HepG2 (cell line): Measurements from ENCODE around the gene GDF7. TPM values are rescaled to one million over a fixed set of nuclear protein-coding genes. Genes with fewer than 3 reads are reported as not detected.

Experiments used
- ATF1 ChIP-seq: IDR thresholded peaks from 2 replicates; pipeline ENCODE4 v1.6.1; 2016; ENCODE audit warnings: mild to moderate bottlenecking, control low read depth
- HBP1 ChIP-seq: IDR thresholded peaks from 2 replicates; pipeline ENCODE4 v1.6.1; 2016; ENCODE audit warnings: low read depth, control low read depth
- IRX3 ChIP-seq: sonication (generic); formaldehyde crosslinking; IDR thresholded peaks from 2 replicates; pipeline ENCODE4 v1.8.1; 2023; ENCODE audit warnings: mild to moderate bottlenecking, low read depth, missing genetic modification reagents, borderline replicate concordance
- KLF12 ChIP-seq: sonication (generic); formaldehyde crosslinking; IDR thresholded peaks from 2 replicates; pipeline ENCODE4 v1.4.0; 2020; ENCODE audit warnings: missing genetic modification reagents, borderline replicate concordance
- KLF15 ChIP-seq: sonication (generic); formaldehyde crosslinking; IDR thresholded peaks from 2 replicates; pipeline ENCODE4 v1.8.1; 2023; ENCODE audit warnings: borderline replicate concordance, mild to moderate bottlenecking, inconsistent platforms, missing genetic modification reagents, mixed read lengths
- NFIB ChIP-seq: sonication (generic); formaldehyde crosslinking; IDR thresholded peaks from 2 replicates; pipeline ENCODE4 v1.9.0; 2021; ENCODE audit warnings: missing genetic modification reagents, mild to moderate bottlenecking, borderline replicate concordance
- PTBP1 ChIP-seq: fragments of 200-400 bp; formaldehyde crosslinking; IDR thresholded peaks from 2 replicates; pipeline ENCODE4 v1.6.1; 2018; ENCODE audit warnings: low read length, low read depth; ENCODE audit not compliant: poor library complexity, severe bottlenecking
- SNAPC5 ChIP-seq: sonication (generic); formaldehyde crosslinking; IDR thresholded peaks from 2 replicates; pipeline ENCODE4 v1.8.1; 2023; ENCODE audit warnings: mild to moderate bottlenecking, missing genetic modification reagents, borderline replicate concordance
- SP2 ChIP-seq: sonication (generic); formaldehyde crosslinking; IDR thresholded peaks from 2 replicates; pipeline ENCODE4 v1.5.1; 2020; ENCODE audit warnings: mild to moderate bottlenecking, missing genetic modification reagents
- SRY ChIP-seq: sonication (generic); formaldehyde crosslinking; IDR thresholded peaks from 2 replicates; pipeline ENCODE4 v1.8.0; 2022; ENCODE audit warnings: mild to moderate bottlenecking, missing genetic modification reagents
- SYNCRIP ChIP-seq: fragments of 200-400 bp; formaldehyde crosslinking; IDR thresholded peaks from 2 replicates; pipeline ENCODE4 v1.6.1; 2018; ENCODE audit warnings: mild to moderate bottlenecking, low read depth, low read length; ENCODE audit not compliant: insufficient read depth
- YY1 ChIP-seq: IDR thresholded peaks from 2 replicates; pipeline ENCODE4 v1.6.1; 2011; ENCODE audit warnings: low read length, low read depth, moderate library complexity, mild to moderate bottlenecking; ENCODE audit not compliant: insufficient read depth, insufficient replicate concordance
- ZFP62 ChIP-seq: sonication (generic); formaldehyde crosslinking; IDR thresholded peaks from 2 replicates; pipeline ENCODE4 v1.4.0; 2020; ENCODE audit warnings: missing genetic modification reagents
- ZNF143 ChIP-seq: sonication (generic); formaldehyde crosslinking; IDR thresholded peaks from 2 replicates; pipeline ENCODE4 v1.4.0; 2020; ENCODE audit warnings: missing genetic modification reagents
- ZNF230 ChIP-seq: sonication (generic); formaldehyde crosslinking; IDR thresholded peaks from 2 replicates; pipeline ENCODE4 v1.4.0; 2020; ENCODE audit warnings: mild to moderate bottlenecking, missing genetic modification reagents
- ZNF317 ChIP-seq: sonication (generic); formaldehyde crosslinking; IDR thresholded peaks from 2 replicates; pipeline ENCODE4 v1.5.0; 2020; ENCODE audit warnings: mild to moderate bottlenecking, missing genetic modification reagents
- ZNF333 ChIP-seq: sonication (generic); formaldehyde crosslinking; IDR thresholded peaks from 2 replicates; pipeline ENCODE4 v1.4.0; 2020; ENCODE audit warnings: mild to moderate bottlenecking, missing genetic modification reagents, borderline replicate concordance
- ZNF557 ChIP-seq: sonication (generic); formaldehyde crosslinking; IDR thresholded peaks from 2 replicates; pipeline ENCODE4 v1.4.0; 2020; ENCODE audit warnings: missing genetic modification reagents
- ZNF740 ChIP-seq: sonication (generic); formaldehyde crosslinking; IDR thresholded peaks from 2 replicates; pipeline ENCODE4 v1.4.0; 2020; ENCODE audit warnings: missing genetic modification reagents
- ZNF850 ChIP-seq: sonication (generic); formaldehyde crosslinking; conservative IDR thresholded peaks from 2 replicates; pipeline ENCODE4 v1.9.0; 2021; ENCODE audit warnings: mild to moderate bottlenecking, missing genetic modification reagents
- polyA plus RNA-seq, 8 experiments: library from polyadenylated mRNA; depleted of rRNA in 3 of 8; stranded (reverse) in 7 of 8; unstranded in 1 of 8; fragments of >200 nt; fragmentation: Illumina TruSeq in 4 of 8; extraction: Trizol in 4 of 8; gene quantifications; 2 replicates each; pipeline versions ENCODE4 v1.2.1 to v1.2.3, GENCODE V29; 2011 to 2016; ENCODE audit warnings: low read depth in 4 of 8, missing spikeins in 1 of 8, mixed read lengths in 1 of 8; ENCODE audit not compliant: insufficient read depth in 1 of 8
- total RNA-seq, 5 experiments: library from RNA; depleted of rRNA; stranded (reverse); fragments of >200 nt; fragmentation: Illumina TruSeq; extraction: Trizol; gene quantifications; 2 replicates each; pipeline ENCODE4 v1.2.3, GENCODE V29; 2016; ENCODE audit warnings: low read depth in 1 of 5
- TF ChIP-seq, protein P1 (sequence below): sonication (generic); formaldehyde crosslinking; IDR thresholded peaks from 2 replicates; pipeline ENCODE4 v1.5.1; 2020; ENCODE audit warnings: mild to moderate bottlenecking, moderate library complexity, missing genetic modification reagents
- TF ChIP-seq, protein P2 (sequence below): sonication (generic); formaldehyde crosslinking; IDR thresholded peaks from 2 replicates; pipeline ENCODE4 v1.5.1; 2020; ENCODE audit warnings: missing genetic modification reagents, mild to moderate bottlenecking, borderline replicate concordance

GDF7 gene
- total and polyA plus RNA-seq, 2 of the 13 experiments (the other 11 are each of a cell fraction or from before 2014, with no cell fraction given), result 1.6 to 15.0 TPM

- TF ChIP-seq, protein P1, sequence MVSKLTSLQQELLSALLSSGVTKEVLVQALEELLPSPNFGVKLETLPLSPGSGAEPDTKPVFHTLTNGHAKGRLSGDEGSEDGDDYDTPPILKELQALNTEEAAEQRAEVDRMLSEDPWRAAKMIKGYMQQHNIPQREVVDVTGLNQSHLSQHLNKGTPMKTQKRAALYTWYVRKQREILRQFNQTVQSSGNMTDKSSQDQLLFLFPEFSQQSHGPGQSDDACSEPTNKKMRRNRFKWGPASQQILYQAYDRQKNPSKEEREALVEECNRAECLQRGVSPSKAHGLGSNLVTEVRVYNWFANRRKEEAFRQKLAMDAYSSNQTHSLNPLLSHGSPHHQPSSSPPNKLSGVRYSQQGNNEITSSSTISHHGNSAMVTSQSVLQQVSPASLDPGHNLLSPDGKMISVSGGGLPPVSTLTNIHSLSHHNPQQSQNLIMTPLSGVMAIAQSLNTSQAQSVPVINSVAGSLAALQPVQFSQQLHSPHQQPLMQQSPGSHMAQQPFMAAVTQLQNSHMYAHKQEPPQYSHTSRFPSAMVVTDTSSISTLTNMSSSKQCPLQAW (CRISPR knock-in tag), result peak; percentile 87
- TF ChIP-seq ZNF850, result 0 out of 2 replicates have a peak, but pooled peaks have one; percentile 47
- TF ChIP-seq ZNF333 (CRISPR knock-in tag), result 0 out of 2 replicates have a peak, but pooled peaks have one; percentile 80
- TF ChIP-seq ZNF143 (CRISPR knock-in tag), result no peak
- peak; percentile 52; the same call in 1 of the 2 replicates for TF ChIP-seq SRY (CRISPR knock-in tag)
- no peak for TF ChIP-seq ZFP62 (CRISPR knock-in tag)
- TF ChIP-seq IRX3 (CRISPR knock-in tag), result peak; percentile 50; the same call in 1 of the 2 replicates
- TF ChIP-seq ZNF557 (CRISPR knock-in tag), result no peak
- TF ChIP-seq SYNCRIP, result no peak
- TF ChIP-seq ZNF317 (CRISPR knock-in tag), result peak; percentile 52; the same call in 1 of the 2 replicates
- peak; percentile 69 for TF ChIP-seq PTBP1
- TF ChIP-seq SNAPC5 (CRISPR knock-in tag), result no peak
- TF ChIP-seq, protein P2, sequence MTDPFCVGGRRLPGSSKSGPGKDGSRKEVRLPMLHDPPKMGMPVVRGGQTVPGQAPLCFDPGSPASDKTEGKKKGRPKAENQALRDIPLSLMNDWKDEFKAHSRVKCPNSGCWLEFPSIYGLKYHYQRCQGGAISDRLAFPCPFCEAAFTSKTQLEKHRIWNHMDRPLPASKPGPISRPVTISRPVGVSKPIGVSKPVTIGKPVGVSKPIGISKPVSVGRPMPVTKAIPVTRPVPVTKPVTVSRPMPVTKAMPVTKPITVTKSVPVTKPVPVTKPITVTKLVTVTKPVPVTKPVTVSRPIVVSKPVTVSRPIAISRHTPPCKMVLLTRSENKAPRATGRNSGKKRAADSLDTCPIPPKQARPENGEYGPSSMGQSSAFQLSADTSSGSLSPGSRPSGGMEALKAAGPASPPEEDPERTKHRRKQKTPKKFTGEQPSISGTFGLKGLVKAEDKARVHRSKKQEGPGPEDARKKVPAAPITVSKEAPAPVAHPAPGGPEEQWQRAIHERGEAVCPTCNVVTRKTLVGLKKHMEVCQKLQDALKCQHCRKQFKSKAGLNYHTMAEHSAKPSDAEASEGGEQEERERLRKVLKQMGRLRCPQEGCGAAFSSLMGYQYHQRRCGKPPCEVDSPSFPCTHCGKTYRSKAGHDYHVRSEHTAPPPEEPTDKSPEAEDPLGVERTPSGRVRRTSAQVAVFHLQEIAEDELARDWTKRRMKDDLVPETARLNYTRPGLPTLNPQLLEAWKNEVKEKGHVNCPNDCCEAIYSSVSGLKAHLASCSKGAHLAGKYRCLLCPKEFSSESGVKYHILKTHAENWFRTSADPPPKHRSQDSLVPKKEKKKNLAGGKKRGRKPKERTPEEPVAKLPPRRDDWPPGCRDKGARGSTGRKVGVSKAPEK (CRISPR knock-in tag), result no peak
- no peak for TF ChIP-seq KLF15 (CRISPR knock-in tag)
- TF ChIP-seq ZNF230 (CRISPR knock-in tag), result no peak
- peak; percentile 62 for TF ChIP-seq YY1
- TF ChIP-seq NFIB (CRISPR knock-in tag), result no peak
- 0 out of 2 replicates have a peak, but pooled peaks have one; percentile 18 for TF ChIP-seq SP2 (CRISPR knock-in tag)
- TF ChIP-seq ZNF740 (CRISPR knock-in tag), result no peak
- TF ChIP-seq ATF1 (CRISPR knock-in tag), result no peak
- TF ChIP-seq KLF12 (CRISPR knock-in tag), result no peak
- 0 out of 2 replicates have a peak, but pooled peaks have one; percentile 37 for TF ChIP-seq HBP1 (CRISPR knock-in tag)
Measured at GRCh38 chr2:20642055-20642971, 24.6 kb upstream of the GDF7 start (continued).
